Neural crest cell (in vitro differentiated cells): ENCODE measurements around the gene RNLS. TPM values are rescaled to one million over a fixed set of nuclear protein-coding genes. Genes with fewer than 3 reads are reported as not detected.
A peak's percentile ranks its signal among the peaks of the same experiment; 100 is the strongest.

Experiments used
- DNase-seq: peaks from one replicate; pipeline ENCODE4 v3.0.0; 2021; ENCODE audit warnings: low read depth, mixed read lengths, low spot score
- H3K27ac Mint-ChIP-seq: one replicate; pipeline ENCODE4 v1.8.0; 2021; ENCODE audit warnings: mild to moderate bottlenecking, mixed read lengths; ENCODE audit not compliant: unreplicated experiment
- H3K27me3 Mint-ChIP-seq: 2 replicates; pipeline ENCODE4 v1.8.0; 2021; ENCODE audit warnings: low read depth, mild to moderate bottlenecking, mixed read lengths
- H3K36me3 Mint-ChIP-seq: 2 replicates; pipeline ENCODE4 v1.8.0; 2021; ENCODE audit warnings: low read depth, mild to moderate bottlenecking, mixed read lengths
- H3K4me1 Mint-ChIP-seq: 2 replicates; pipeline ENCODE4 v1.8.0; 2021; ENCODE audit warnings: mixed read lengths
- H3K4me3 Mint-ChIP-seq: one replicate; pipeline ENCODE4 v1.8.0; 2021; ENCODE audit warnings: mild to moderate bottlenecking, mixed read lengths
- H3K9me3 Mint-ChIP-seq: 2 replicates; pipeline ENCODE4 v1.8.0; 2021; ENCODE audit warnings: mixed read lengths
- total RNA-seq: library from RNA; stranded (reverse); gene quantifications from 2 replicates; pipeline ENCODE4 v1.2.1, GENCODE V29; 2021
- TF ChIP-seq, protein P1 (sequence below): fragments of 200-600 bp; sonication (generic); conservative IDR thresholded peaks from 2 replicates; pipeline ENCODE4 v1.5.0; 2021; ENCODE audit warnings: antibody characterized with exemption, mild to moderate bottlenecking

Gene RNLS
- total RNA-seq, 1 donor from 2014 or later, result 3.3 TPM

DNA sequence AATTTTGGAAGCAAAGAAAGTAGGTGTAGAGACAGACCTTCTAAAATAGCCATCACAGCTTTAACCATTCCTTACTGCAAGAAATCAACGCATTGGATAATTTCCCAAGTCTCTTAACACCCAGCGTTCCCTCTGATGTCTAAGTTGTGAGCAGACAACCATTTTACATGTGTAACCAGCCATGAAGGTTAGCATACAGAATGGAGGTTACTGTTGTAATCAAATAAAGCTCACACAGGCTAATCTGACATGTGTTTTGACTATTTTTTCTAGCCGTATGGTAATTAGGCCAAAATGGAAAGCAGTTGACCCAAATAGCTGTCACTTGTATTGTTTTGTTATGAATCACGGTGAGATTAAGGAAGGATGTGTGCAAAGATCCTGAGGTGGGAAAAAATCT, 336.4 kb downstream of the RNLS start:
- H3K4me3 Mint-ChIP-seq, result no peak overlapping the region
- DNase-seq, result no peak
- H3K27me3 Mint-ChIP-seq, result no peaks in the 10 kb centered on the region
- TF ChIP-seq, protein P1, sequence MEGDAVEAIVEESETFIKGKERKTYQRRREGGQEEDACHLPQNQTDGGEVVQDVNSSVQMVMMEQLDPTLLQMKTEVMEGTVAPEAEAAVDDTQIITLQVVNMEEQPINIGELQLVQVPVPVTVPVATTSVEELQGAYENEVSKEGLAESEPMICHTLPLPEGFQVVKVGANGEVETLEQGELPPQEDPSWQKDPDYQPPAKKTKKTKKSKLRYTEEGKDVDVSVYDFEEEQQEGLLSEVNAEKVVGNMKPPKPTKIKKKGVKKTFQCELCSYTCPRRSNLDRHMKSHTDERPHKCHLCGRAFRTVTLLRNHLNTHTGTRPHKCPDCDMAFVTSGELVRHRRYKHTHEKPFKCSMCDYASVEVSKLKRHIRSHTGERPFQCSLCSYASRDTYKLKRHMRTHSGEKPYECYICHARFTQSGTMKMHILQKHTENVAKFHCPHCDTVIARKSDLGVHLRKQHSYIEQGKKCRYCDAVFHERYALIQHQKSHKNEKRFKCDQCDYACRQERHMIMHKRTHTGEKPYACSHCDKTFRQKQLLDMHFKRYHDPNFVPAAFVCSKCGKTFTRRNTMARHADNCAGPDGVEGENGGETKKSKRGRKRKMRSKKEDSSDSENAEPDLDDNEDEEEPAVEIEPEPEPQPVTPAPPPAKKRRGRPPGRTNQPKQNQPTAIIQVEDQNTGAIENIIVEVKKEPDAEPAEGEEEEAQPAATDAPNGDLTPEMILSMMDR, result no peak
- H3K4me1 Mint-ChIP-seq, result peaks cover 49% of the 10 kb centered on the region
- H3K27ac Mint-ChIP-seq, result no peak overlapping the region
- H3K9me3 Mint-ChIP-seq, result no peaks in the 10 kb centered on the region
- no peaks in the 10 kb centered on the region for H3K36me3 Mint-ChIP-seq

DNA sequence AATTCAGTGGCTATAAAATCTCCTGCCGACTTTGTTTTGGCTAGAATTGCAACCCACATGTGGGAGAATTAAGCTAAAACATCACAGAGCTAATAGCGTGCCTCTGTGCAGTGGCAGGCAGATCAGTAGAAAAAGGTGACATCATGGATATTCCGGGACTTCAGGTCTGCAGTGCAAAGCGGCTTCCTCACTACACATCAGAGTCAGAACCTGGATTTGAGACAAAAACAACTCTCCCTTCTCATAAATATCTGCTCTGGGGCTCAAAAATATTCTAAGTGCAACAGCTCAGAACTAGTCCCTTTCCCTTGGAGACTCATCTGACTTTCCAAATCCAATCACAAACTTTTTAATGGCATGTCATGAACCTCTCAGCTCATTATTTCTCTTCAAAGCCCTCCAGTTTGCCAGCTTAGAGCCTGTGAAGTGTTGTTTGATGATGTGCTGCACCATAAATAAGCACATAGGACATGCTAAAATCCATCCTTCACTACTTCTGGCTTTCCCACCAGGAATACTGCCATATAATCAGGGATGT, 337.1 kb downstream of the RNLS start:
- DNase-seq, result no peak
- Mint-ChIP-seq H3K9me3 (no peaks in the 10 kb centered on the region), H3K27ac (no peak overlapping the region), H3K4me1 (peaks cover 55% of the 10 kb centered on the region), H3K4me3 (peak overlapping the region; percentile 15), H3K36me3 (no peaks in the 10 kb centered on the region), H3K27me3 (no peaks in the 10 kb centered on the region)
- TF ChIP-seq, protein P1, result no peak

DNA sequence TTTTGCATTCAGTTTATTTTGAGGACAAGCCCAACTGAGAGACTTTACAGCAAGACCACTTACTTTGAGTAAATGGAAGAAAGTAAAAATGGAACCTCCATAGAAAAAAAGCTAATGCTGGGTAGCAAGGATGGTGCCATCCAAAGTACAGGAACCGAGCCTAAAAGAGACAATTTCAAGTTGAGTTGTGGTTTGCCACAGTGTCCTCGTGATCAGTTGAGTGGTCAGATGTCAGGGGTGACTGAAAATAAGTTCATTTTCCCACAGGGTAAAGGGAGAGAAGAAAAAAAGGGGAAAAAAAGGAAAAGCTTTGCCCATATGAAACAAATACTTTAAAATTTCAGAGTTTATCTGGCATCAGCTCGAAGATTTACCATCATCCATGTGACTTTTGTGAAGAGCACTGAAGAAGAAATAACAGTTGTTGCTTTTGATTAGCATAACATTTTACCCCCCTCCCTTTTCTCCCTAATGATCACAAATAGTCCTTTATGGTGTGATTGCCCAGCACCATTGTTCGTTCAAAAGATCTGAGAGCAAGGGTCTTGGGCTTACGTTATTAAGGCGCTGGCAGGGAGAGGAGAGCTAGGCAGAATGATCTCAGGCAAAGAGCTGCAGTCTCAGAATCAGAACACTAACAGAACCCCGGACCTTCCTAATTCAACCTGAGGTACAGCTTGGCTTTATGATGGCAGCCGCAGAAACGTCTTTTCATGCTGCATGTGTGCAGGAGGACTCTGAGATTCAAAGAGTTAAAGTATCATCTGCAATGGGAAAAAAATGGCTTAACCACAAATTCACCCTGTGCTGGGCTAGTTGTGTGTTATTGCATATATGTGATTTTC, 338.1 kb downstream of the RNLS start:
- peak overlapping the region; percentile 21 for H3K4me3 Mint-ChIP-seq

DNA sequence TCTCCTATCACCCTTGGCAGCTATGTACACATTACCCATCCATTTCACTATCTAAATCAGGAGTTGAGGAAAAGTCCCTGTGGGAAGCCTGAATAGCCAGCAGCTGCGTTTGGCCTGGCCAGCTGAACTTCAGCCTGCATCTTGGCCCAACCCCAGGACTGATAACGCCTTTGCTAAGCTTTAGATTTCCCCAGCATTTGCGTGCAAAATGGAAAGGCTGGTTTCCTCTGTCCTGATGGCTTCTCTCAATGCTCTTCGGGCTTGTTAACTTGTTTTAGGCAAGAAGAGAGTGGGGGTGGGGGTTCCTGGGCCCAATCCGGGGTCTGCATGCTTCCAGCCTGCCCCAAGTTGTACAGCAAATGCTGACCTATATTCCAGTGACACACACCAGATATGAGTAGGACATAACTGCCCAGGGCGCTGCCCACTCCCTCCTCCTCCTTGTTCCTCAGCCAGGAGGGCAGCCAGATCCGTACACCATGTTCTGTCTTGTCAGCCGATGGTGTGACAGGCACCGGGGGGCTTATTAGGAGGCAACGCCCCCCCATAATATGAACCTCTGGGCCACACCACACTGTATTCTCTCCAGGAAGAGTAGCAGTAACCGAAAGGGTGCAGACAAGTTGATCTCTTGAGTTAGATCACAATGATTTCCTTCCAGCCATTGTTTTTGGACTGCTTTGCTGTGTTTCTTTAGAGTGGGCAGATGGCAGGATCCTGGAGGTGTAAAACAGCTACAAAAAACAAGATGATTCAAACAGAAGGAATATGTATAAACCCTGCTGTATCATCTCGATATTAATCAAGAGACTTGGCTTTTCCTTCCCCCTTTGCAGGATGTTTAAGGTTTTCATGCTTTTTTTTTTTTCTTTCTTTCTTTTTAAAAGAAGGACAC, 339.0 kb downstream of the RNLS start:
- TF ChIP-seq, protein P1, result no peak
- Mint-ChIP-seq H3K4me3 (no peak overlapping the region), H3K9me3 (no peaks in the 10 kb centered on the region), H3K36me3 (no peaks in the 10 kb centered on the region), H3K4me1 (peaks cover 62% of the 10 kb centered on the region), H3K27ac (no peak overlapping the region), H3K27me3 (no peaks in the 10 kb centered on the region)
- DNase-seq, result no peak

More for the DNA sequence above, 338.1 kb downstream of the RNLS start:
- Mint-ChIP-seq H3K27me3 (no peaks in the 10 kb centered on the region), H3K27ac (peak overlapping the region; percentile 75), H3K4me1 (peaks cover 60% of the 10 kb centered on the region), H3K9me3 (no peaks in the 10 kb centered on the region), H3K36me3 (no peaks in the 10 kb centered on the region)
- DNase-seq, result no peak
- TF ChIP-seq, protein P1, result no peak

DNA sequence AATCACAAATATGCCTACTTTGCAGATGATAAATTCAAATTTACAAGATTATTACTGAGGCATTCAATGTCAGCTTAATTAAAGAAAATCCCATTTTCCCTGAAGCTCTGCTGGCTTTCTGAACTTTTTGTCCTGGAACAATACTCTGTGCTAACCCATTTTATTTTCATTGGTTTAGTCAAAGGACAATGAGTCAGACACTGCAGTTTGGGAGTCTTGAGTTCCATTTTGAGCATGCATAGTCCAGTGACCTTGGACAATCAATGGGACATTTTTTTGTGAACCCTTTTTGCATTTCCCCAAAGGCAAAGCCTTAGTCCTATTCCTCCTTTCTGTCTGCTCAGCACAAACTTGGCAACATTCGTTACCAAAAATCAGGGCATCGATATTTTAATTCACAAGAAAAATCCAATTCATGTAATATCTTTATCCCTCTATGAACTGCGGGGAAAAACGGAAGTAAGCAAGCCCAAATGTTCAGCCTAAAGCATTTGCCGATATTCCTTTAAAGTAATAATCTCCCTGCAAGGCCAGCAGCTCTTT, 339.8 kb downstream of the RNLS start:
- TF ChIP-seq, protein P1, result no peak
- Mint-ChIP-seq H3K4me3 (no peak overlapping the region), H3K27ac (no peak overlapping the region)

More for the DNA sequence above, 339.8 kb downstream of the RNLS start:
- no peaks in the 10 kb centered on the region for H3K9me3 Mint-ChIP-seq
- H3K36me3 Mint-ChIP-seq, result no peaks in the 10 kb centered on the region
- no peak for DNase-seq
- H3K4me1 Mint-ChIP-seq, result peaks cover 65% of the 10 kb centered on the region
- no peaks in the 10 kb centered on the region for H3K27me3 Mint-ChIP-seq
